ENCODE measurements around the gene DNMBP.
"Not testable (repeated sequence)": the region's sequence is repeated elsewhere in the genome, so short reads cannot be mapped to it uniquely, and the experiment has no call there.

The DNMBP gene

DNA sequence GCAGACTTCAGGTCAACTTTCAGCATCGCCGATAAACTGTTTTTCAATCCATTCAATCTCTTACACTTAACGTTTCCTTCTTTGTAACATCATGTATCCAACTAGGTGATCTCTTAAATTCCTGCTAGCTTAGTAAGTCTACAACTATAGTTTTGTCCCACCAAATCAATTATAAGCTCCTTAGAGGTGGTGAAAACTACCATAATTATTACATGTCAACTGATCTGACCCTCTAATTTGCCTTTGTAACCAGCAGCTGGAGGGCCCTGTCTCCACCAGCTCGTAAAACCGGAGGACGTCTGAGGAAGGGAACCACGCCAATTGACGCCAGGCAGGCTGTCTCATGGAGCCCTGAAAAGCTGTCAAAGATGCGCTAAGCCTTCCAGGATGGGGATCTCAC lies 113.9 kb downstream of the DNMBP start:
- Histone ChIP-seq H3K27ac (ENCODE audit: low read depth, low read length) (no peak overlapping the region), H3K4me3 (ENCODE audit: low read depth in 1 of 5, low read length in 5 of 5) (no peak overlapping the region), H3K9me3 (ENCODE audit: control insufficient read depth in 5 of 5, low read length in 5 of 5) (no peaks in the 10 kb centered on the region), H3K36me3 (ENCODE audit: control insufficient read depth in 5 of 5, insufficient read depth in 5 of 5, low read length in 5 of 5) (peaks cover 36 to 73% (median 61%) of the 10 kb centered on the region in 5 donors), H3K4me1 (ENCODE audit: control insufficient read depth in 5 of 5, insufficient read depth in 5 of 5, low read length in 5 of 5) (no peaks in the 10 kb centered on the region), H3K9ac (ENCODE audit: low read length in 5 of 5) (no peak overlapping the region), H3K27me3 (ENCODE audit: control insufficient read depth in 5 of 5, insufficient read depth in 4 of 5, low read length in 5 of 5) (no peaks in the 10 kb centered on the region)

GRCh38 chr10:99895066-99895465 lies 114.7 kb downstream of the DNMBP start:
- not testable (repeated sequence) for H3K27ac ChIP-seq (ENCODE audit: low read depth, low read length); H3K4me1 ChIP-seq (ENCODE audit: control insufficient read depth in 5 of 5, insufficient read depth in 5 of 5, low read length in 5 of 5); H3K27me3 ChIP-seq (ENCODE audit: control insufficient read depth in 5 of 5, insufficient read depth in 4 of 5, low read length in 5 of 5); H3K9ac ChIP-seq (ENCODE audit: low read length in 5 of 5); H3K9me3 ChIP-seq (ENCODE audit: control insufficient read depth in 5 of 5, low read length in 5 of 5); H3K4me3 ChIP-seq (ENCODE audit: low read depth in 1 of 5, low read length in 5 of 5)
- peaks cover 39 to 80% (median 59%) of the 10 kb centered on the region in 5 donors for H3K36me3 ChIP-seq (ENCODE audit: control insufficient read depth in 5 of 5, insufficient read depth in 5 of 5, low read length in 5 of 5)

DNA sequence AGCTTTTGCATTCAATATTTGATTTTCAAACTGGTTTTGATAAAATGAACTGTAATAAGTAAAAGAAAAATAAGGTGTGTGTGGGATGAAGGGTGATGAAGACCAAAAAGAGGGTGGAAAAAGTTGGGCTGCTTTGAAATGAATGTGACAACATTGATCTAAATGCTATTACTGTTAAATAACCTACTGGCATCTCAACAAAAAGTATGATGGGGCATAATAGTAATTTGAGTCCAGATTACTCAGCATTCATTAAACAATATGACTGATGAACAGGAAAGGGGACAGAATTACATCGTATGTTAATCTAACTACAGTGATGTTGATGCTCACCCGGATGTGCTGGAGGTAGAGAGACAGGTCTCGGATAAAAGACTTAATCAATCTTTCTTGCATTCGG lies 115.1 kb downstream of the DNMBP start:
- Histone ChIP-seq H3K9me3 (ENCODE audit: control insufficient read depth in 5 of 5, low read length in 5 of 5) (no peaks in the 10 kb centered on the region), H3K4me1 (ENCODE audit: control insufficient read depth in 5 of 5, insufficient read depth in 5 of 5, low read length in 5 of 5) (no peaks in the 10 kb centered on the region), H3K27ac (ENCODE audit: low read depth, low read length) (no peak overlapping the region), H3K9ac (ENCODE audit: low read length in 5 of 5) (no peak overlapping the region), H3K4me3 (ENCODE audit: low read depth in 1 of 5, low read length in 5 of 5) (no peak overlapping the region), H3K27me3 (ENCODE audit: control insufficient read depth in 5 of 5, insufficient read depth in 4 of 5, low read length in 5 of 5) (no peaks in the 10 kb centered on the region), H3K36me3 (ENCODE audit: control insufficient read depth in 5 of 5, insufficient read depth in 5 of 5, low read length in 5 of 5) (peaks cover 39 to 80% (median 59%) of the 10 kb centered on the region in 5 donors)

DNA sequence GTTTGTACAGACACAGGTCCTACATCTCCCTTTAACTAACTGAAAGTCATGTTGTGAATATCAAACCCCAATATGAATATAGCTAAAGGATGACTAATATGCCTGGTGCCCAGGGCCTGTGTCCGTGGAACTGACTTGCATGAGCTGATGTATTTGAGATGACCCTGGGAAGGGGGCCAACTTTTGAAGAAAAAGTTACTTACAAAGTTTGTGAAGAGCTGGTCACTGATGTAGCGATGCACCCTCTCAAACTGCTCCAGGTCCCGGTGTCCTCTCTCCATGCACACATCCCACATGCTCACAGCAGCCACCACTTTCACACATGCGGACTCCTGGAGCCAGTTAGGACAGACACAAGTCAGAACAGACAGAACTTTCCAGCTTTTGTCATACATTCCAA lies 121.1 kb downstream of the DNMBP start:
- Histone ChIP-seq H3K9ac (ENCODE audit: low read length in 5 of 5) (no peak overlapping the region), H3K27ac (ENCODE audit: low read depth, low read length) (no peak overlapping the region), H3K9me3 (ENCODE audit: control insufficient read depth in 5 of 5, low read length in 5 of 5) (no peaks in the 10 kb centered on the region), H3K4me3 (ENCODE audit: low read depth in 1 of 5, low read length in 5 of 5) (no peak overlapping the region), H3K27me3 (ENCODE audit: control insufficient read depth in 5 of 5, insufficient read depth in 4 of 5, low read length in 5 of 5) (no peaks in the 10 kb centered on the region), H3K36me3 (ENCODE audit: control insufficient read depth in 5 of 5, insufficient read depth in 5 of 5, low read length in 5 of 5) (peaks cover 11 to 70% (median 52%) of the 10 kb centered on the region in 5 donors), H3K4me1 (ENCODE audit: control insufficient read depth in 5 of 5, insufficient read depth in 5 of 5, low read length in 5 of 5) (no peaks in the 10 kb centered on the region)

- H3K9me3 ChIP-seq (ENCODE audit: control insufficient read depth in 5 of 5, low read length in 5 of 5): no peaks in the 10 kb centered on the region
- H3K9ac ChIP-seq (ENCODE audit: low read length in 5 of 5): no peak overlapping the region
- H3K4me1 ChIP-seq (ENCODE audit: control insufficient read depth in 5 of 5, insufficient read depth in 5 of 5, low read length in 5 of 5): no peaks in the 10 kb centered on the region
- H3K4me3 ChIP-seq (ENCODE audit: low read depth in 1 of 5, low read length in 5 of 5): no peak overlapping the region
- no peak overlapping the region for H3K27ac ChIP-seq (ENCODE audit: low read depth, low read length)
- no peaks in the 10 kb centered on the region for H3K27me3 ChIP-seq (ENCODE audit: control insufficient read depth in 5 of 5, insufficient read depth in 4 of 5, low read length in 5 of 5)
- H3K36me3 ChIP-seq (ENCODE audit: control insufficient read depth in 5 of 5, insufficient read depth in 5 of 5, low read length in 5 of 5): peaks cover 8 to 92% (median 80%) of the 10 kb centered on the region in 5 donors
These were observed 126.2 kb downstream of the DNMBP start for GRCh38 chr10:99883523-99883922.

DNA sequence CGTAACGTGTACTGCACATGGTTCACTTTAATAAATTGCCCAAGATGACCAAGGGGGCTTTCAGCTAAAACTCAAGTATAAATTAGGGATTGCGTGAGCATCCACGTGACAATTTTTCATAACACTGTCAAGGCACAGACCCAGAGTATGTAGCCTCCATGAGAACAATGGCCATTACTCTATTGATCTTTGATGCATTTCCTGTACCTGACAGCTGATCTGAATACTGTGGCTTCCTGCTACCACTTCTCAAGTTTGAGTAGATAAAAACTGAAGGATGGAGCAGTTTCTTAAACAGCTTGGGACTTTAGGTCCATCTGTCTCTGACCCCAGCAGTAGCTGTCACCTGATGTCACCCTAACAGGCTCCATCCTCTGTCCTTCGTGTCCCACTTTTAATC lies 128.4 kb downstream of the DNMBP start:
- Histone ChIP-seq H3K9me3 (ENCODE audit: control insufficient read depth in 5 of 5, low read length in 5 of 5) (no peaks in the 10 kb centered on the region), H3K4me1 (ENCODE audit: control insufficient read depth in 5 of 5, insufficient read depth in 5 of 5, low read length in 5 of 5) (no peaks in the 10 kb centered on the region), H3K4me3 (ENCODE audit: low read depth in 1 of 5, low read length in 5 of 5) (no peak overlapping the region), H3K36me3 (ENCODE audit: control insufficient read depth in 5 of 5, insufficient read depth in 5 of 5, low read length in 5 of 5) (peaks cover 8 to 98% (median 91%) of the 10 kb centered on the region in 5 donors), H3K27ac (ENCODE audit: low read depth, low read length) (no peak overlapping the region), H3K9ac (ENCODE audit: low read length in 5 of 5) (no peak overlapping the region), H3K27me3 (ENCODE audit: control insufficient read depth in 5 of 5, insufficient read depth in 4 of 5, low read length in 5 of 5) (no peaks in the 10 kb centered on the region)

DNA sequence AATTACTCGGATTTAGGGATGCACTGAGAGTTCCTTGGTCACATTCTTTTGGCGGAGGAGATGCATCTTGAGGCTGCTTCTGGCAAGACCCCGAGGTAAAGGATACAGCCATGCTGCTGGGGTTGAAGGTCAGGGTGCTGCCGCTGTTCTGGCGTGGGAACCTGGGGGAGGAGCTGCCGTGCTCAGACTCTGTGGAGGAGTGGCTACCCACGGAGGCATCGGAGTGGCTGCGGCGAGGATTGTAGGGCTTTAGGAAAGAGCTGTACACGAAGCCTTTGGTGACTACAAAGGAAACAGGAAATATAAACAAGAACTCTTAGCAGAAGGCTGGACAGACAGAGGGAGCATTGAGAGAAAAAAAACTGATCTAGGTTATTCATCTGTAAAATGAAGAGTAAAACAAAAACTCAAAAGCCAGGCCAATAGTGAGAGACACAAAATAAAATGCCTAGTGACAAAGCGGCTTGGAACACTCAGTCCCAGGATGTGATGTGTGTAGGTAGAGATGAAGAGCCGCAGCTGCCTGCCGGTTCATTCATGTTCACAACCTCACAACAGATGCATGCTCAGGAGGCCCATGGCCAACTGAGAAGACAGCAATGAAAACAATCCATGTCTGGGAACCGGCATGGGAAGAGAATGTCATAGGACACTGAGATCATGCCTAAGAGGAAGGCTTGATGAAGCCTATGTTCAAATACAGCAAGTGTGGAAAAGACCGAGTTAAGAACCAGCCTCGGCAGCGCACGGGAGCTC lies 129.5 kb downstream of the DNMBP start:
- H3K27me3 ChIP-seq (ENCODE audit: control insufficient read depth in 5 of 5, insufficient read depth in 4 of 5, low read length in 5 of 5): no peaks in the 10 kb centered on the region
- H3K4me3 ChIP-seq (ENCODE audit: low read depth in 1 of 5, low read length in 5 of 5): no peak overlapping the region
- H3K36me3 ChIP-seq (ENCODE audit: control insufficient read depth in 5 of 5, insufficient read depth in 5 of 5, low read length in 5 of 5): peaks cover 12 to 97% (median 87%) of the 10 kb centered on the region in 5 donors
- H3K9me3 ChIP-seq (ENCODE audit: control insufficient read depth in 5 of 5, low read length in 5 of 5): no peaks in the 10 kb centered on the region
- no peak overlapping the region for H3K27ac ChIP-seq (ENCODE audit: low read depth, low read length)
- H3K9ac ChIP-seq (ENCODE audit: low read length in 5 of 5): no peak overlapping the region
- no peaks in the 10 kb centered on the region for H3K4me1 ChIP-seq (ENCODE audit: control insufficient read depth in 5 of 5, insufficient read depth in 5 of 5, low read length in 5 of 5)

DNA sequence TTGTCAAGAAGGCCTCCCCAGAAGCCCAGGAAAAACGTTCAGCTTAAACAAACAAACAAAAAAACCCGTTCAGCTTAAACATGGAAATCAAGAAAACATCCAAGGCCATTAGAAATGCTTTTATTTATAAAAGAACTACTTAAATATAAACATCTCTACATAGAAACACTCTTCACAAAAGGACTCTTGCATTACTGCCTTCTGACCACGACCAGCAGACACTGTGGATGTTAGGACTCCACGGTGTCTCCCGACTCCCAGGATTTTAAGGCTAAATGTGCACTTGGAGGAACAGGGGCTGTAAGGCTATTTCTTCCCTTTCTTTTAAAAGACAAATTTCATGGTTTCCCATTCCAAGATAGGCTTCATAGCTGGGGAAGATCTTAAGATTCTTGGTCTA lies 134.3 kb downstream of the DNMBP start:
- Histone ChIP-seq H3K4me1 (ENCODE audit: control insufficient read depth in 5 of 5, insufficient read depth in 5 of 5, low read length in 5 of 5) (no peaks in the 10 kb centered on the region), H3K36me3 (ENCODE audit: control insufficient read depth in 5 of 5, insufficient read depth in 5 of 5, low read length in 5 of 5) (peaks cover 4 to 59% (median 48%) of the 10 kb centered on the region in 5 donors), H3K9ac (ENCODE audit: low read length in 5 of 5) (no peak overlapping the region), H3K4me3 (ENCODE audit: low read depth in 1 of 5, low read length in 5 of 5) (no peak overlapping the region), H3K27ac (ENCODE audit: low read depth, low read length) (no peak overlapping the region), H3K27me3 (ENCODE audit: control insufficient read depth in 5 of 5, insufficient read depth in 4 of 5, low read length in 5 of 5) (no peaks in the 10 kb centered on the region), H3K9me3 (ENCODE audit: control insufficient read depth in 5 of 5, low read length in 5 of 5) (no peaks in the 10 kb centered on the region)

- Histone ChIP-seq H3K4me1 (ENCODE audit: control insufficient read depth in 5 of 5, insufficient read depth in 5 of 5, low read length in 5 of 5) (no peaks in the 10 kb centered on the region), H3K27me3 (ENCODE audit: control insufficient read depth in 5 of 5, insufficient read depth in 4 of 5, low read length in 5 of 5) (peaks cover 0 to 4% (median 2%) of the 10 kb centered on the region in 5 donors), H3K9me3 (ENCODE audit: control insufficient read depth in 5 of 5, low read length in 5 of 5) (no peaks in the 10 kb centered on the region), H3K27ac (ENCODE audit: low read depth, low read length) (no peak overlapping the region), H3K36me3 (ENCODE audit: control insufficient read depth in 5 of 5, insufficient read depth in 5 of 5, low read length in 5 of 5) (peaks cover 4 to 50% (median 38%) of the 10 kb centered on the region in 5 donors), H3K4me3 (ENCODE audit: low read depth in 1 of 5, low read length in 5 of 5) (no peak overlapping the region), H3K9ac (ENCODE audit: low read length in 5 of 5) (no peak overlapping the region)
These were observed 135.2 kb downstream of the DNMBP start for GRCh38 chr10:99874341-99875085.

DNA sequence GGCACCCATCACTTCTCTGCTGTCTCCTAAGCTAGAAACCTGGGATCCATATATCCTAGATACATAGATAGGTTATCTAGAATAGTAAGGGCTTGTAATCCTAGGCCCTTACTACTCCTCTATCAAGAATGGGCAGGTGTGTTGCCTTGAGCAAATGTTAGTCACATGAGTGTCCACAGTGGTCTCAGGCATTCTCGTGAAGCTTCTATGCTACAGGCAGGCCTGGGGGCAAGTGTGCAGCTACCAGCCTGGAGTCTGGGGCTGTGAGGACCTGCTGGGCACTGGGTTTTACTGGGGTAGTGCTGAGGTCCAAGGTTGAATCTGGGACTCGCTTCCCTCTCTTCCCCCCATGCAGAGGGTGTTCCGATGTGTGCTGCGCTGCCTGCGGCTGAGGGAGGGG lies 135.9 kb downstream of the DNMBP start:
- H3K4me1 ChIP-seq (ENCODE audit: control insufficient read depth in 5 of 5, insufficient read depth in 5 of 5, low read length in 5 of 5): no peaks in the 10 kb centered on the region
- no peak overlapping the region for H3K4me3 ChIP-seq (ENCODE audit: low read depth in 1 of 5, low read length in 5 of 5)
- no peaks in the 10 kb centered on the region for H3K9me3 ChIP-seq (ENCODE audit: control insufficient read depth in 5 of 5, low read length in 5 of 5)
- peaks cover 4 to 44% (median 33%) of the 10 kb centered on the region in 5 donors for H3K36me3 ChIP-seq (ENCODE audit: control insufficient read depth in 5 of 5, insufficient read depth in 5 of 5, low read length in 5 of 5)
- H3K27me3 ChIP-seq (ENCODE audit: control insufficient read depth in 5 of 5, insufficient read depth in 4 of 5, low read length in 5 of 5): peaks cover 0 to 7% (median 4%) of the 10 kb centered on the region in 5 donors
- no peak overlapping the region for H3K27ac ChIP-seq (ENCODE audit: low read depth, low read length)
- H3K9ac ChIP-seq (ENCODE audit: low read length in 5 of 5): no peak overlapping the region

Data from subcutaneous abdominal adipose tissue (tissue), 5 donors.